Measurements from ENCODE around the gene EYS. TPM values are rescaled to one million over a fixed set of nuclear protein-coding genes. Genes with fewer than 3 reads are reported as not detected.

Gene EYS
- total and polyA plus RNA-seq, 2 of the 8 experiments (the other 6 are each of a cell fraction or from before 2014, with no cell fraction given) = 0.05 to 0.13 TPM

DNA sequence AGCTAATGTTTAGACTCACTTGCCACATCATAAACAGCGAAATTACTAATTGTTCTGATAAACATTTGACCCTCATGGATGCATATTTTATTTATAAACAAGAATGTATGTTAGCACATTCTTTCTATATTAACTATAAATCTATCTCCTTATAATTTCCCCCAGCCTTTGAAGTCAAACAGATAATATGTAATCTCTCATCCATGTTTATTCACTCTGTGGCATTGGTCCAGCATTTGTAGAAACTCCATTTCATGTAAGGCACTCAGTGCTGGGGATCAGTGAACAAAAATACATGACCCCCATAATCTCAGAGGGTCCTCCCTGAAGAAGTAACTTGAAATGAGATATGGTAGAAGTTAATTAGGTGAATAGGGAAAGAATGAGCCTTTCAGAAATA is 856.9 kb downstream of the EYS start (continued):
- TF ChIP-seq KDM5A (IDR thresholded peaks at IDR 0.05; ENCODE audit: low read length) = no peak
- no peak for TF ChIP-seq NANOG (IDR thresholded peaks at IDR 0.05; ENCODE audit: insufficient read depth, low read depth, low read length, poor library complexity, severe bottlenecking)
- no peak for TF ChIP-seq BRCA1 (IDR thresholded peaks at IDR 0.05; ENCODE audit: low read depth, low read length)
- no peak for TF ChIP-seq YY1 (IDR thresholded peaks at IDR 0.05; ENCODE audit: low read depth, low read length)
- no peak for TF ChIP-seq SAP30 (IDR thresholded peaks at IDR 0.05; ENCODE audit: insufficient read depth, insufficient replicate concordance, low read length)
- TF ChIP-seq, protein P1, sequence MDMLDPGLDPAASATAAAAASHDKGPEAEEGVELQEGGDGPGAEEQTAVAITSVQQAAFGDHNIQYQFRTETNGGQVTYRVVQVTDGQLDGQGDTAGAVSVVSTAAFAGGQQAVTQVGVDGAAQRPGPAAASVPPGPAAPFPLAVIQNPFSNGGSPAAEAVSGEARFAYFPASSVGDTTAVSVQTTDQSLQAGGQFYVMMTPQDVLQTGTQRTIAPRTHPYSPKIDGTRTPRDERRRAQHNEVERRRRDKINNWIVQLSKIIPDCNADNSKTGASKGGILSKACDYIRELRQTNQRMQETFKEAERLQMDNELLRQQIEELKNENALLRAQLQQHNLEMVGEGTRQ (IDR thresholded peaks at IDR 0.05; ENCODE audit: low read length) = no peak
- TF ChIP-seq CREB1 (IDR thresholded peaks at IDR 0.05) = no peak
- no peak for TF ChIP-seq SIRT6 (IDR thresholded peaks at IDR 0.05; ENCODE audit: low read length)
- no peak for TF ChIP-seq JUN (IDR thresholded peaks at IDR 0.05; ENCODE audit: low read depth, low read length)
- no peak for TF ChIP-seq SIN3A (conservative IDR thresholded peaks at IDR 0.05 in 1 of 2, IDR thresholded peaks at IDR 0.05 in 1 of 2; ENCODE audit: low read depth in 1 of 2, low read length in 2 of 2)
- TF ChIP-seq, protein P2, sequence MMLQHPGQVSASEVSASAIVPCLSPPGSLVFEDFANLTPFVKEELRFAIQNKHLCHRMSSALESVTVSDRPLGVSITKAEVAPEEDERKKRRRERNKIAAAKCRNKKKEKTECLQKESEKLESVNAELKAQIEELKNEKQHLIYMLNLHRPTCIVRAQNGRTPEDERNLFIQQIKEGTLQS (IDR thresholded peaks at IDR 0.05; ENCODE audit: insufficient read depth, low read depth, low read length) = no peak
- no peak for TF ChIP-seq SIX5 (IDR thresholded peaks at IDR 0.05; ENCODE audit: low read depth, low read length)
- no peak for TF ChIP-seq SP2 (IDR thresholded peaks at IDR 0.05; ENCODE audit: low read length)
- no peak for TF ChIP-seq EZH2 (IDR thresholded peaks at IDR 0.05; ENCODE audit: low read depth, low read length, severe bottlenecking)
- no peak for TF ChIP-seq POLR2AphosphoS5 (IDR thresholded peaks at IDR 0.05; ENCODE audit: low read depth, low read length)
- no peak for TF ChIP-seq SRF (IDR thresholded peaks at IDR 0.05; ENCODE audit: low read depth, low read length)

All from H1 (cell line).